Lower lobe of right lung (tissue), 2 donors: ENCODE results near the gene SLC29A1. TPM values are rescaled to one million over a fixed set of nuclear protein-coding genes. Genes with fewer than 3 reads are reported as not detected.

ENCODE experiments used
- ATAC-seq, 2 donors: fragments of 200-7000 bp; cut with Tn5 transposase; one replicate each; pipeline ENCODE4 v1.9.1; 2020 to 2022; ENCODE audit warnings: mild to moderate bottlenecking in 2 of 2, moderate library complexity in 2 of 2
- DNase-seq: peaks from one replicate; pipeline ENCODE4 v3.0.0-alpha.2; 2020
- H3K27ac ChIP-seq: fragments of 200-600 bp; one replicate; pipeline ENCODE4 v1.8.0; 2022
- H3K27me3 ChIP-seq: fragments of 200-600 bp; one replicate; pipeline ENCODE4 v1.8.0; 2022; ENCODE audit warnings: low read depth
- H3K36me3 ChIP-seq: fragments of 200-600 bp; one replicate; pipeline ENCODE4 v1.8.0; 2022; ENCODE audit warnings: mild to moderate bottlenecking
- H3K4me1 ChIP-seq: fragments of 200-600 bp; one replicate; pipeline ENCODE4 v1.8.0; 2022
- H3K4me3 ChIP-seq: fragments of 200-600 bp; one replicate; pipeline ENCODE4 v1.8.0; 2022; ENCODE audit warnings: mild to moderate bottlenecking
- H3K9me3 ChIP-seq: fragments of 200-600 bp; one replicate; pipeline ENCODE4 v1.8.0; 2022
- CTCF ChIP-seq: fragments of 200-600 bp; IDR thresholded peaks from one replicate; pipeline ENCODE4 v1.8.0; 2022; ENCODE audit warnings: antibody characterized with exemption, mild to moderate bottlenecking
- intact Hi-C: fragments of 100-400 bp; cut with DNase I; formaldehyde crosslinking; loops from one replicate; pipeline ENCODE4 v1.11.0; 2022
- total RNA-seq: library from RNA; stranded (reverse); fragmentation: NEBNext Ultra II Directional; extraction: Animal tissue kit (Norgen Biotek cat#: 25700); gene quantifications from one replicate; pipeline ENCODE4 v1.2.1, GENCODE V29; 2021
- donor health status: DM: no; HTN: yes; CAD: no; lungs with severe emphysema.

The SLC29A1 gene
- total RNA-seq, 1 donor from 2014 or later = 36.2 TPM

DNA sequence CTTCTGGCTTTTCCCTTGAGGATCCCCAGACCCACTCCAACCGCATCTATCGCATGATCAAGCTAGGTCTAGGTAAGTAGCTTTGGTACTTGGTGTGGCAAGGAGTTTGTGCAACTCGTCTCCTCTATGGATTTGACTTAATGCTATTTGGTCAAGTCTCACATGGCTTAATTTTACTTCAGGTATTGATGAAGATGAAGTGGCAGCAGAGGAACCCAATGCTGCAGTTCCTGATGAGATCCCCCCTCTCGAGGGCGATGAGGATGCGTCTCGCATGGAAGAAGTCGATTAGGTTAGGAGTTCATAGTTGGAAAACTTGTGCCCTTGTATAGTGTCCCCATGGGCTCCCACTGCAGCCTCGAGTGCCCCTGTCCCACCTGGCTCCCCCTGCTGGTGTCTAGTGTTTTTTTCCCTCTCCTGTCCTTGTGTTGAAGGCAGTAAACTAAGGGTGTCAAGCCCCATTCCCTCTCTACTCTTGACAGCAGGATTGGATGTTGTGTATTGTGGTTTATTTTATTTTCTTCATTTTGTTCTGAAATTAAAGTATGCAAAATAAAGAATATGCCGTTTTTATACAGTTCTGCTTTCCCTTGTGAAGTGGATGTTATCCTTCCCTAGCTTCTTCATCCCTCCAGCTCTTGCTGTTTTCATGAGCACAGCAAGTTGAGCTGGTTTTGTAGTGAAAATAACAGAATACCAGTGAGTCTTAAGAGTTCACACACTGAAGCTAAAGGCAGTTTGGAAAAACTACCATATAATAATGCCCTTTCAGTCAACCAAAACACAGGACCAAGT, 30.1 kb downstream of the SLC29A1 start:
- H3K27ac ChIP-seq = no peak overlapping the region
- no peak for ATAC-seq
- intact Hi-C loops = no loop called here

GRCh38 chr6:44254191-44255104, 31.1 kb downstream of the SLC29A1 start:
- peaks cover 51% of the 10 kb centered on the region for H3K4me1 ChIP-seq
- DNase-seq (no peak), ATAC-seq (no peak)
- intact Hi-C loops = no loop called here
- TF ChIP-seq CTCF = no peak
- H3K27ac ChIP-seq = no peak overlapping the region
- no peak overlapping the region for H3K4me3 ChIP-seq
- no peaks in the 10 kb centered on the region for H3K9me3 ChIP-seq
- H3K27me3 ChIP-seq = no peaks in the 10 kb centered on the region
- H3K36me3 ChIP-seq = peaks cover 77% of the 10 kb centered on the region

More for the DNA sequence above, 30.1 kb downstream of the SLC29A1 start:
- H3K4me1 ChIP-seq = peaks cover 61% of the 10 kb centered on the region
- no peaks in the 10 kb centered on the region for H3K9me3 ChIP-seq
- peaks cover 77% of the 10 kb centered on the region for H3K36me3 ChIP-seq
- H3K27me3 ChIP-seq = no peaks in the 10 kb centered on the region
- TF ChIP-seq CTCF = peak; percentile 31
- no peak for DNase-seq
- H3K4me3 ChIP-seq = no peak overlapping the region

GRCh38 chr6:44255105-44255808, 31.9 kb downstream of the SLC29A1 start:
- no peak for ATAC-seq
- Histone ChIP-seq H3K27ac (no peak overlapping the region), H3K4me3 (no peak overlapping the region), H3K36me3 (peaks cover 77% of the 10 kb centered on the region), H3K4me1 (peaks cover 43% of the 10 kb centered on the region), H3K9me3 (no peaks in the 10 kb centered on the region), H3K27me3 (no peaks in the 10 kb centered on the region)
- no peak for DNase-seq
- intact Hi-C loops = no loop called here
- no peak for TF ChIP-seq CTCF

DNA sequence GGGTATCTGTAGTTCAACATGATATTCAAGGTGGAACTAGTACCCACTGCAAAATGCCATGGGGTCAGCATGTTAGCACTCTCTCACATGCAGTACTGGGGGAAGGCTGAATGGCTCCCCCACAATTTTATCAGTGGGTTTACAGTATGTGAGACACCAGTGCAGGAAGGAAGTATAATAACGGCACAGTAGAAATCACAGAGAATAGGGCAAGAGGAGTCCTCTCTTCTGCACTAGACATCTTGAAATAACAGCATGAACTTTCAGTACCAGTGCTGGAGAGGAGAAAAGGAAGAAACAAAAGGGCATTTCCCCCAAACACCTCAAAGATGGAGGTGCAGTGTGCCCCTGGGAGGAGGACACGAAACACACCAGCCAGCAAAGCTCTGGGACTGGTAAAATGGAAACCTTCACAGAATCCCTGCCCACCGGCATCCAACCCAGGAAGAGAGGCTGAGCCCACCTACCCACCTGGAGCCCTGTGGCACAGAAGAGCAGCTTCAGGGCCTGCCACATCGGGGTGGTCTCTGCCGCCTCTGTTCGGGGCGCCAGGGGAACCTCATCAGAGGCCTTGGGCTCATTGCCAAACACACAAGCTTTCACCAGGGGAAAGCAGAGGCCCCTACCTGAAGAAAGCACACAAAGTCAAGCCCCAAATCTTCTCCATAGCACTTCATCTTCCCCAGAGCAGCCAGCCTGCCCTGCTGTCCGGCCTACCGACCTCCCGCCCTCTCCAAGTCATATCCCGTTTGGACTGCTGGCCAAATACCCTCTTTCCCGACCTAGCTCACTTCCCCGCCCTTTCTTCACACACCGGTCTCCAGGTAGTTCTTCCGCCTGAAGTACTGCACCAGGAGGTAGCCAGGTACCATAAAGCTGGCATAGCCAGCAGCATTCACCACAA, 32.7 kb downstream of the SLC29A1 start:
- intact Hi-C loops = no loop called here
- H3K27ac ChIP-seq = peak overlapping the region; percentile 87
- ATAC-seq = peak; percentile 1 to 19
- no peak for TF ChIP-seq CTCF
- no peaks in the 10 kb centered on the region for H3K27me3 ChIP-seq
- peaks cover 38% of the 10 kb centered on the region for H3K4me1 ChIP-seq
- H3K4me3 ChIP-seq = peak overlapping the region; percentile 96
- H3K9me3 ChIP-seq = no peaks in the 10 kb centered on the region
- no peak for DNase-seq
- H3K36me3 ChIP-seq = peaks cover 70% of the 10 kb centered on the region

GRCh38 chr6:44256775-44257024, 33.3 kb downstream of the SLC29A1 start:
- peaks cover 64% of the 10 kb centered on the region for H3K36me3 ChIP-seq
- H3K9me3 ChIP-seq = no peaks in the 10 kb centered on the region
- H3K4me3 ChIP-seq = peak overlapping the region; percentile 96
- intact Hi-C loops = no loop called here
- H3K27ac ChIP-seq = peak overlapping the region; percentile 87
- DNase-seq (no peak), ATAC-seq (no peak)
- no peak for TF ChIP-seq CTCF
- H3K27me3 ChIP-seq = no peaks in the 10 kb centered on the region
- H3K4me1 ChIP-seq = peaks cover 40% of the 10 kb centered on the region
